Activated T-helper 2 cell treated with anti-CD3 and anti-CD28 coated beads, Interferon-gamma antibody, Interleukin-2, Interleukin-4, amounts not matched to agents 10 μg/mL and 5 μg/mL and 100 μg/mL, durations not matched to agents 14 hours and 24 hours and 36 hours (primary cell): ENCODE measurements around the gene HLA-DQA2. TPM values are rescaled to one million over a fixed set of nuclear protein-coding genes. Genes with fewer than 3 reads are reported as not detected.
"Not testable (repeated sequence)": the region's sequence is repeated elsewhere in the genome, so short reads cannot be mapped to it uniquely, and the experiment has no call there.

Experiments
- DNase-seq: peaks from one replicate; pipeline ENCODE4 v3.0.0; 2021; ENCODE audit warnings: low spot score
- H3K27ac Mint-ChIP-seq: one replicate; pipeline ENCODE4 v1.8.0; 2021; ENCODE audit warnings: mixed read lengths
- H3K27me3 Mint-ChIP-seq: one replicate; pipeline ENCODE4 v1.8.0; 2021; ENCODE audit warnings: low read depth, mixed read lengths
- H3K36me3 Mint-ChIP-seq: one replicate; pipeline ENCODE4 v1.8.0; 2021; ENCODE audit warnings: low read depth, mixed read lengths
- H3K4me1 Mint-ChIP-seq: one replicate; pipeline ENCODE4 v1.8.0; 2021; ENCODE audit warnings: low read depth, mixed read lengths
- H3K4me3 Mint-ChIP-seq: one replicate; pipeline ENCODE4 v1.8.0; 2021; ENCODE audit warnings: low read depth, mild to moderate bottlenecking, moderate library complexity, mixed read lengths
- H3K9me3 Mint-ChIP-seq: one replicate; pipeline ENCODE4 v1.8.0; 2021; ENCODE audit warnings: mixed read lengths
- intact Hi-C: fragments of 100-400 bp; cut with micrococcal nuclease; formaldehyde crosslinking; loops from one replicate; pipeline ENCODE4 v1.15.1; 2023
- total RNA-seq: library from RNA; stranded (reverse); gene quantifications from 2 replicates; pipeline ENCODE4 v1.2.3, GENCODE V29; 2022

The HLA-DQA2 gene
- total RNA-seq, 1 donor from 2014 or later, result 1.0 TPM

DNA sequence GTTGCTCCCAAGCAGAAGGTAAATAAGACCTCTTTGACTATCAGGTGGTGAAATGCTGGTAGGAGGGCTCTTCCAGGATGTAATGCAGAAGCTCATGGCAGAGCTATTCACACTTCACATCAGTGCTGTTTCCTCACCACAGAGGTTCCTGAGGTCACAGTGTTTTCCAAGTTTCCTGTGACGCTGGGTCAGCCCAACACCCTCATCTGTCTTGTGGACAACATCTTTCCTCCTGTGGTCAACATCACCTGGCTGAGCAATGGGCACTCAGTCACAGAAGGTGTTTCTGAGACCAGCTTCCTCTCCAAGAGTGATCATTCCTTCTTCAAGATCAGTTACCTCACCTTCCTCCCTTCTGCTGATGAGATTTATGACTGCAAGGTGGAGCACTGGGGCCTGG lies 4.5 kb downstream of the HLA-DQA2 start:
- H3K4me3 Mint-ChIP-seq, DNase-seq, H3K4me1 Mint-ChIP-seq, H3K36me3 Mint-ChIP-seq, H3K27ac Mint-ChIP-seq, H3K9me3 Mint-ChIP-seq, intact Hi-C loops: not testable (repeated sequence)
- peaks cover 45% of the 10 kb centered on the region for H3K27me3 Mint-ChIP-seq

DNA sequence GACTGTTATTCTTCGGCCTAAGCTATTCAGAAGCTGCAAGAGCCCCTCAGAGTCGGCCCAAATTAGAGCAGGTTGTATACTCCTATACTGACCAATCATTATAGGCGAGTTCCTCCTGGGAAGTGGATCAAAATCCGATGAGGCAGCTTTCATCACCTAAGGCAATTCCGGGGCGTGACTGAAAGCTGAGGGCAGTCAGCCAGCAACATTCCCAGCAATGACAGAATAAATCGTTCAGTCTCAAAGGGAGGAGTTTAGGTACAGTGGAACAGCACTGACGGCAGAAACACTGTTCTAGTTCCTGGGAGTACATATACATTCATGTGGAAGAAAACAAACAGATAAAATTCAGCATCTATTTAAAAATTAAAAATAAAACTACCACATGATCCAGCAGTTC lies 11.4 kb downstream of the HLA-DQA2 start:
- Mint-ChIP-seq H3K27me3 (peaks cover 52% of the 10 kb centered on the region), H3K4me3 (no peak overlapping the region), H3K27ac (no peak overlapping the region), H3K36me3 (no peaks in the 10 kb centered on the region), H3K9me3 (no peaks in the 10 kb centered on the region), H3K4me1 (no peaks in the 10 kb centered on the region)
- intact Hi-C loops, result no loop called here
- no peak for DNase-seq

DNA sequence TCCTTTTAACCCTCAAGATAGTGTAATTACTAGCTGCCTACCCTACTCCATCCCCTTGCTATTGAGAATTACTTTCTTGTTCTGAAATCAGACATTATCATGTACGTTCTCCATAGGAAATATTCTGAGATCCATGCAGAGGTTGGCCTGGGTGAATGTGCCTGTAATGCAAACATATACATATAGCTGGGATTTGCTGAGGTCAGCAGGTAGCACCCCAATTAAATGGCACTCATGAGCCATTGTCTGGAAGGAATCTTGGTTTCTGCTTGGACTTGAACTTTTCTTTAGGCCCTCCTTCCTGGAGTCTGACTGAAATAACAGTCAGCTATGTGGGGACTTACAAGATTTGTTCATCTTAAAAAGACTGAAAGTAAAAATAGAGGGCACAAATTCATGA lies 18.5 kb downstream of the HLA-DQA2 start:
- no peak for DNase-seq
- H3K4me3 Mint-ChIP-seq, result no peak overlapping the region
- intact Hi-C loops, result loop anchor here (2.0 kb wide), 1 partner anchor 95 kb away; no protein-coding TSS in a partner anchor
- no peaks in the 10 kb centered on the region for H3K4me1 Mint-ChIP-seq
- no peaks in the 10 kb centered on the region for H3K9me3 Mint-ChIP-seq
- H3K27ac Mint-ChIP-seq, result no peak overlapping the region
- H3K36me3 Mint-ChIP-seq, result no peaks in the 10 kb centered on the region
- peaks cover 43% of the 10 kb centered on the region for H3K27me3 Mint-ChIP-seq

DNA sequence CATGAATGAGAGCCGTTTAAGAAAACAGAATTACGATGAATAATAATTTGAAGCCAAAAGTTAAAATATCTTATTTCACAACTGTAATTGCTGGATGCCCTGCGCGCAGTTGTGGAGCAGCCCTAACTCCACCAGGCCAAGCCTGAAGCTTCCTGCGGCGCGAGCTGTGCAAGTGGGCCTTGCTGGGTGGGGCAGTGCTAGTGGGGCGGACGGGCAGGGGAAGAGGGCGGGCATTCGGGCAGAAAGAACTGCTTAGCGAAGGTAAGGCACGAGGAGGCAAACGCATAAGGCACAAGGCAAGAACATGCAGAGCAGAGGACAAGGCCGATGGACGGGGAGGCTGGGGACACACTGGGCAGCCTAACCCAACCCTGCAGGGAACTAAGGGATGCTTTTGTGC lies 19.9 kb downstream of the HLA-DQA2 start:
- Mint-ChIP-seq H3K36me3 (no peaks in the 10 kb centered on the region), H3K4me3 (no peak overlapping the region), H3K9me3 (no peaks in the 10 kb centered on the region), H3K27ac (no peak overlapping the region), H3K27me3 (peaks cover 37% of the 10 kb centered on the region), H3K4me1 (no peaks in the 10 kb centered on the region)
- intact Hi-C loops, result loop anchor here (2.0 kb wide), 1 partner anchor 96 kb away; no protein-coding TSS in a partner anchor
- DNase-seq, result no peak

DNA sequence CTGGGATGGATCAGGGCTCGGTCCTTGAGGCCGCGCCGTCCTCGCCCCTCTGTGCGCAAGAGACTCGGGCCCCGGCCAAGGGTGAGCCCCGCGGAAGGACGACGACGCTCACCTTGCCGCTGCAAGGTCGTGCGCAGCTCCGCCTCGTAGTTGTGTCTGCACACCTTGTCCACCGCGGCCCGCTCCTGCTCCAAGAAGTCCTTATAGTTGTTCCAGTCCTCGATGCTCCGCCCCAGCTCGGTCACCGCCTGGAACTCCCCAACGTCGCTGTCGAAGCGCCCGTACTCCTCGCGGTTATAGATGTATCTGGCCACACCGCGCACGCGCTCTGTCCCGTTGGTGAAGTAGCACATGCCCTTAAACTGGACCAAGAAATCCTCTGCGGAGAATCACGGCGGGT lies 20.4 kb downstream of the HLA-DQA2 start:
- no peak overlapping the region for H3K4me3 Mint-ChIP-seq
- H3K36me3 Mint-ChIP-seq, result no peaks in the 10 kb centered on the region
- DNase-seq, result no peak
- peaks cover 38% of the 10 kb centered on the region for H3K27me3 Mint-ChIP-seq
- no peaks in the 10 kb centered on the region for H3K4me1 Mint-ChIP-seq
- H3K27ac Mint-ChIP-seq, result no peak overlapping the region
- intact Hi-C loops, result loop anchor here (2.0 kb wide), 1 partner anchor 97 kb away; no protein-coding TSS in a partner anchor
- H3K9me3 Mint-ChIP-seq, result no peaks in the 10 kb centered on the region

DNA sequence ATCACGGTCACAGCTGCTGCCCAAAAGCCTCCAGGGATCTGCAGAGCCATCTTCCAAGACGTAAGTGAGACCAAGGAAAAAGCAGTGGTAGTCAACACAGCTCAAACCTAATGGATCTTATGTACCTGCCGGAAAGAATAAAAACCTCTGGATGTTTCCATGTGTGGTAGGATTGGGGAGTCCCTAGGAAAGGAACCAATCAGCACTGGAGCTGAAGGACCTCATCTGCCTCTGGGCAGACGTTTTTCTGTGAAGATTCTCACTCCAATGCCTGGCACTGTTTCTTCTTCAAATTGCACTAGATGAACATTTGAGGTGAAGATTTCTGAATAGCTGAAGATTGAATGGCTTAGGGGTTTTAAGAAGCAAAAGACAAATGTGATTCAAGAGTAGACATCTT lies 22.2 kb downstream of the HLA-DQA2 start, which contains the start of gene HLA-DQB2:
Gene HLA-DQB2, minus strand, starts transcription at position 112 of the 400 bp plus-strand sequence. Its CDS starts 62 bp downstream, at position 50.
- Mint-ChIP-seq H3K27ac (no peak within 1 kb of the TSS), H3K9me3 (no peaks in the 10 kb centered on the region), H3K27me3 (peaks cover 45% of the 10 kb centered on the region), H3K36me3 (no peaks in the 10 kb centered on the region), H3K4me3 (no peak within 1 kb of the TSS), H3K4me1 (no peaks in the 10 kb centered on the region)
- intact Hi-C loops, result no loop called here
- DNase-seq, result no peak

DNA sequence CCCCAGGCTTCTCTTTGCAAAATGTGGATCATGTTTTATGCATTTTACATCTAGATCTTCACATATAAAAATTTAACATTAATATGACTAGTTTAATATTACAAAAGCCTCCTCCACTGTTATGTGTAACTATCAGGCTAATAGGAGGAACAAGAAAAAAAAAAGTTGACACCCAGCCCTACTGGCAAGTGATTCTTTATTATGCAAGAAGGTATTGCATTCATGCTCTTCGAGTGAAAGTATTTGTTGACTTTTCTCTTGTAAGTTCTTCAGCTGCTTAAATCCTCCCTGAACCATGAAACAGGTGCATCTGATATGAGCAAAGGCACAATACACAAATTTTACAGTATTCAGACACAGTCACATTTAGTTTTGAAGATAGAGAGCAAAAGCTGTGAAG lies 22.9 kb downstream of the HLA-DQA2 start:
- Mint-ChIP-seq H3K27ac (no peak overlapping the region), H3K36me3 (no peaks in the 10 kb centered on the region), H3K9me3 (no peaks in the 10 kb centered on the region), H3K4me3 (no peak overlapping the region), H3K27me3 (peaks cover 50% of the 10 kb centered on the region), H3K4me1 (no peaks in the 10 kb centered on the region)
- intact Hi-C loops, result no loop called here
- DNase-seq, result no peak

DNA sequence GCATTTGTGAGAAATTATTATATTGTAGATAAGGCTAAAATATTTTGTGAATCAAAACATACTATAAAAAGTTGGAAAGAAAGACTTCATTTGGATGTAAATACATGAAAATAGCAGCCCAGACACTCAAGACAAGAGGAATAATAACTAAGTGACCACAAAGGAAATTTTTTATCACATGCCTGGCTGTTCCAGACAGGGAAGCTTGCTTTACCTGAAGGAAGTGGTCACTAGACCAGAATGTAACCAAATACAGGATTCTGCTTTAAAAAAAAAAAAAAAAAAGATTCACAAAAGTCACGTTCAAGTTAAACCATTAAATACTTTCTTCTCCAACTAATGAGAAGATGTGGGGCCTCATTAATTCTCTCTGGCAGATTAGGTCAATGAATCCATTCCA lies 31.5 kb downstream of the HLA-DQA2 start:
- Mint-ChIP-seq H3K27ac (no peak overlapping the region), H3K36me3 (no peaks in the 10 kb centered on the region), H3K4me3 (no peak overlapping the region), H3K4me1 (no peaks in the 10 kb centered on the region), H3K27me3 (peaks cover 64% of the 10 kb centered on the region), H3K9me3 (no peaks in the 10 kb centered on the region)
- intact Hi-C loops, result no loop called here
- no peak for DNase-seq

DNA sequence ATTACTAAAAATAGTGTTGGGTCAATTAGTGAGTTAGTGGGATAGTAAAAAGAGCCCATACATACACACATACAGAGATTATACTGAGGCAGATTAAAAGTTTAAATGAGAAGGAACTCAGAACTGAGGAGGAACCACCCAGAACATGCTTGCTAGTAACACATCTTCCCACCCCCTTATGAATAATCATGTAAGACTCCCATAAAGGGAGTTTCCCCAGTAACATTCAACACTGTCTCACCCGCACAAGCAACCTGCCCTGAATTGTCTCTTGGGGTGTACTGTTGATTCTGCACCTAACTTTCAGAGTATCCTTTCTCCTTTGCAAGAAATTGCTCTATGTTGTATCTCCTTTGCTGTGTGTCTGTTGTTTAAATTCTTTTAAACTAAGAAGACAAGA lies 33.2 kb downstream of the HLA-DQA2 start:
- Mint-ChIP-seq H3K27ac (no peak overlapping the region), H3K36me3 (no peaks in the 10 kb centered on the region), H3K4me3 (no peak overlapping the region), H3K9me3 (no peaks in the 10 kb centered on the region), H3K4me1 (no peaks in the 10 kb centered on the region), H3K27me3 (peaks cover 56% of the 10 kb centered on the region)
- no peak for DNase-seq
- intact Hi-C loops, result no loop called here

DNA sequence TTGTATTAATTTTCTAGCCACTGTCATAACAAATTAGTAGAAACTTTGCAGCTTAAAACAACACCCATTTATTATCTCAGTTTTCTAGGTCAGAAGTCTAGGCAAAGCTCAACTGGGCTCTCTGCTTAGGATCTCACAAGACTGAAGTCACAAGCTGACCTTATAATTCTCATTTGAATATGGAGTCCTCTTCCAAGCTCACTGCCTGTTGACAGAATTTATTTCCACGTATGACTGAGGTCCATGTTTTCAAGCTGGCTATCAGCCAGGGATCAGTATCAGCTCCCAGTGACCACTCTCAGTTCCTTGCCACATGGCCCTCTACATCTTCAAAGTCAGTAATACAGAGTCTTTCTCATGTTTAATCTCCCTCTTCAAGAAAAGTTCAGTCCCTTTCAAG lies 33.9 kb downstream of the HLA-DQA2 start:
- Mint-ChIP-seq H3K27me3 (peaks cover 55% of the 10 kb centered on the region), H3K9me3 (no peaks in the 10 kb centered on the region), H3K27ac (no peak overlapping the region), H3K4me1 (no peaks in the 10 kb centered on the region), H3K36me3 (no peaks in the 10 kb centered on the region), H3K4me3 (no peak overlapping the region)
- intact Hi-C loops, result no loop called here
- no peak for DNase-seq

DNA sequence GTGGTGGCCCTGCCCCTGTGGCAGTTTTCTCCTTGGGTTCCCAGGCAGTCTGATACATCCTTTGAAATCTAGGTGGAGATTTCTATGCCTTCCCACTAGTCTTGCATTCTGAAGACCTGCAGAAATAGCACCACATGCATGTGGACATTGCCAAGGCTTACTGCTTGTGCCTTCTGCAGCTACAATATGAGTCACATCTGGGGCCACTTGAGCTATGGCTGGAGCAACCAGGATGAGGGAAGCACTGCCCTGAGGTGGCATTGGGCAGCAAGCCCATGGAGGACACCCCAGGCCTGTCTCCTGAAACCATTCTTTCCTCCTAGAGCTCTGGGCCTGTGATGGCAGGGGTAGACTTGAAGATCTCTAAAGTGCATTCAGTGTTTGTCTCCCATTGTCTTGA lies 37.8 kb downstream of the HLA-DQA2 start:
- Mint-ChIP-seq H3K4me1 (no peaks in the 10 kb centered on the region), H3K9me3 (no peaks in the 10 kb centered on the region), H3K36me3 (no peaks in the 10 kb centered on the region), H3K27me3 (peaks cover 54% of the 10 kb centered on the region), H3K4me3 (no peak overlapping the region), H3K27ac (no peak overlapping the region)
- intact Hi-C loops, result no loop called here
- DNase-seq, result no peak

DNA sequence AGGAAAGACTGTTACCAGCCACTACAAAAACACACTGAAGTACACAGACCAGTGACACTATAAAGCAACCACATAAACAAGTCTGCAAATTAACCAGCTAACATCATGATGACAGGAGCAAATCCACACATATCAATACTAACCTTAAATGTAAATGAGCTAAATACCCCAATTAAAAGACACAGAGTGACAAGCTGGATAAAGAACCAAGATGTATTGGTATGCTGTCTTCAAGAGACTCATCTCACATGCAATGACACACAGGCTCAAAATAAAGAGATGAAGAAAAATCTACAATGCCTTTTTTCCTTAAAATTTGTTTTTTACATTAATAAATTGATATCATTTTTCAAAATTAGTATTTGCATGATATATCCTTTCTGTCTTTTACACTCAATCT lies 41.7 kb downstream of the HLA-DQA2 start:
- H3K4me3 Mint-ChIP-seq, DNase-seq, H3K27ac Mint-ChIP-seq, H3K4me1 Mint-ChIP-seq, H3K36me3 Mint-ChIP-seq, intact Hi-C loops, H3K9me3 Mint-ChIP-seq: not testable (repeated sequence)
- peaks cover 60% of the 10 kb centered on the region for H3K27me3 Mint-ChIP-seq

DNA sequence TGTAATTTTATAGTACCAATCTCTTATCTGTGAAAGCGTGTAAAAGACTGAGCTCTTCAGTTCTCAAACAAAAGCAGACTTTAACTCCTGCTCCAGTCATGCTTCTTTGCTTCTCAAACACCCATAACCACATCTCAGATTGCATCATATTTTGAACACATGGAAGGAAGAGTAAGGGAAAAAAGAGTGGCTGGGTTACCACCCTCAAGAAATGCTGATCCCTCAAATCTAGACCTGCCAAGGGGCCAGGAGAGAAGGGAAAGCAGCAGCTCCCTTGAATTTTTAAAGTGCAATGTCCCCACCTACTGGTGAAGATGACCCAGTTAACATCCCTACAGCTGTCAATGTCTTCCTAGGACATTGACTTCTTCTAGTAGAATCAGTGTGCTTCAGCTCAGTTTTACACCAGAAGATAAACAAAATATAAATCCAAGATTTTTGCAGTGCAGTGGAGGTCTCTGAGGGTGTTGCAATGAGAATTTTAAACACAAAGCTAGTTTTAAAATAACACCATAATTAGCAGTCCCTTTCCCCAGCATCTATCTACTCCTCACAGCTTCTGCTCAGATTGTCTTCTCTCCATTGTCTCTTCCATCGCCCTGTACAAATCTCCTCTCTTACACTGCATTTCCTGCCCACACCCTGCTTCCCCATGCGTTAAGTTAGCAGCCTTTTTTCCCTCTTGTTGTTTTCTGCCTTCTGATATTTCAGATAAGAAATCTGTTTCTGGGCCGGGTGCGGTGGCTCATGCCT lies 44.8 kb downstream of the HLA-DQA2 start:
- intact Hi-C loops, result no loop called here
- no peaks in the 10 kb centered on the region for H3K9me3 Mint-ChIP-seq
- peaks cover 60% of the 10 kb centered on the region for H3K27me3 Mint-ChIP-seq
- peaks cover 2% of the 10 kb centered on the region for H3K4me1 Mint-ChIP-seq
- no peak overlapping the region for H3K27ac Mint-ChIP-seq
- no peak overlapping the region for H3K4me3 Mint-ChIP-seq
- no peak for DNase-seq
- H3K36me3 Mint-ChIP-seq, result no peaks in the 10 kb centered on the region
